Measurements from ENCODE around the gene DTL. TPM values are rescaled to one million over a fixed set of nuclear protein-coding genes. Genes with fewer than 3 reads are reported as not detected.
"Not testable (repeated sequence)": the region's sequence is repeated elsewhere in the genome, so short reads cannot be mapped to it uniquely, and the experiment has no call there.

The DTL gene, protein sequence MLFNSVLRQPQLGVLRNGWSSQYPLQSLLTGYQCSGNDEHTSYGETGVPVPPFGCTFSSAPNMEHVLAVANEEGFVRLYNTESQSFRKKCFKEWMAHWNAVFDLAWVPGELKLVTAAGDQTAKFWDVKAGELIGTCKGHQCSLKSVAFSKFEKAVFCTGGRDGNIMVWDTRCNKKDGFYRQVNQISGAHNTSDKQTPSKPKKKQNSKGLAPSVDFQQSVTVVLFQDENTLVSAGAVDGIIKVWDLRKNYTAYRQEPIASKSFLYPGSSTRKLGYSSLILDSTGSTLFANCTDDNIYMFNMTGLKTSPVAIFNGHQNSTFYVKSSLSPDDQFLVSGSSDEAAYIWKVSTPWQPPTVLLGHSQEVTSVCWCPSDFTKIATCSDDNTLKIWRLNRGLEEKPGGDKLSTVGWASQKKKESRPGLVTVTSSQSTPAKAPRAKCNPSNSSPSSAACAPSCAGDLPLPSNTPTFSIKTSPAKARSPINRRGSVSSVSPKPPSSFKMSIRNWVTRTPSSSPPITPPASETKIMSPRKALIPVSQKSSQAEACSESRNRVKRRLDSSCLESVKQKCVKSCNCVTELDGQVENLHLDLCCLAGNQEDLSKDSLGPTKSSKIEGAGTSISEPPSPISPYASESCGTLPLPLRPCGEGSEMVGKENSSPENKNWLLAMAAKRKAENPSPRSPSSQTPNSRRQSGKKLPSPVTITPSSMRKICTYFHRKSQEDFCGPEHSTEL
- total RNA-seq = 1 to 10 TPM; 2.0 to 9.2 (median 5.1) TPM

DNA sequence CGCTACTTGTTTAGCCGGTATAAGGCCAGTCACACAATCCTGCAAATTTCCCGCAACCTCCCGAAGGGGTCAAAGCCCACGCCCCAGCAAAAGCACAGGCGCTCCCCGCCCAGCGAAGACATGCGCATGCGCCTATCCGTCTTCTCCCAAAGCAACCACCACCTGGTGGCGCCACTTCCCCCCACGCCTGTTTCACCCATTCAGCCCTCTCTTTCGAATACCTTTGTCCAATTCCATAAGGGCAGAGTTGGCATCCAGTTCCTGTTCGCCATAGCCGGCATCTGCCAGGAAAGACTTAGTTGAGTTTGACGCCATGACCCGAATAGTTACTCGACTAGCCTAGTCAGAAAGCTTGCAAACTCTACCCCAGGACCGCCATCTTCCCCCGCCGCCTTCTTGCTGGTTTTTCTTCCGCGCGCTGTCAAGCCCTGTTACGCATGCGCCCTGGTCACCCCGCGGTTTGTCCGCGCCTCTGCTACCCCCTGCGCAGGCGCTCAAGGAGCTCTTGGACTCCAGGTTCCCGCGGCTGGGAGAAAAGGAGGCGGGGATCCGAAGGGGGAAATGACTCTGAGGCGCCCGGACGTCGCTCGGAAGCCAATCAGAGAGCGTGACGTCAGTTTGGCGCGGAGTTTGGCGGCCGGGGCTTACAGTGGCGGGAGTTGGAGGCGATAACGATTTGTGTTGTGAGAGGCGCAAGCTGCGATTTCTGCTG lies at the start of gene DTL, which contains the start of gene INTS7:
TSS of gene DTL (plus strand) at position 626 of the 712 bp plus-strand sequence. CDS start 143 bp downstream, outside the sequence.
TSS of gene INTS7 (minus strand) at position 435 of the 712 bp plus-strand sequence. CDS start at position 315, 120 bp downstream.
- intact Hi-C loops (cut with DNase I) = no loop called here
- Histone ChIP-seq H3K4me1 (peaks cover 5 to 59% (median 26%) of the 10 kb centered on the region in 3 donors), H3K4me3 (peak within 1 kb of the TSS; percentile 52 to 78 (median 72)), H3K9me3 (no peaks in the 10 kb centered on the region), H3K27ac (peak within 1 kb of the TSS; percentile 82 to 97 (median 92)), H3K27me3 (no peaks in the 10 kb centered on the region), H3K36me3 (no peaks in the 10 kb centered on the region)
- WGBS, 2 donors = 0 to 1% methylated on average over 22 to 42 of the region's 53 CpGs
- peak; percentile 94 for DNase-seq
- TF ChIP-seq POLR2A (IDR thresholded peaks at IDR 0.05) = peak in 3 of 4 donors; percentile 16 to 48 (median 24)
- TF ChIP-seq, protein P1, sequence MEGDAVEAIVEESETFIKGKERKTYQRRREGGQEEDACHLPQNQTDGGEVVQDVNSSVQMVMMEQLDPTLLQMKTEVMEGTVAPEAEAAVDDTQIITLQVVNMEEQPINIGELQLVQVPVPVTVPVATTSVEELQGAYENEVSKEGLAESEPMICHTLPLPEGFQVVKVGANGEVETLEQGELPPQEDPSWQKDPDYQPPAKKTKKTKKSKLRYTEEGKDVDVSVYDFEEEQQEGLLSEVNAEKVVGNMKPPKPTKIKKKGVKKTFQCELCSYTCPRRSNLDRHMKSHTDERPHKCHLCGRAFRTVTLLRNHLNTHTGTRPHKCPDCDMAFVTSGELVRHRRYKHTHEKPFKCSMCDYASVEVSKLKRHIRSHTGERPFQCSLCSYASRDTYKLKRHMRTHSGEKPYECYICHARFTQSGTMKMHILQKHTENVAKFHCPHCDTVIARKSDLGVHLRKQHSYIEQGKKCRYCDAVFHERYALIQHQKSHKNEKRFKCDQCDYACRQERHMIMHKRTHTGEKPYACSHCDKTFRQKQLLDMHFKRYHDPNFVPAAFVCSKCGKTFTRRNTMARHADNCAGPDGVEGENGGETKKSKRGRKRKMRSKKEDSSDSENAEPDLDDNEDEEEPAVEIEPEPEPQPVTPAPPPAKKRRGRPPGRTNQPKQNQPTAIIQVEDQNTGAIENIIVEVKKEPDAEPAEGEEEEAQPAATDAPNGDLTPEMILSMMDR (IDR thresholded peaks at IDR 0.05) = peak; percentile 88 to 97 (median 93)

DNA sequence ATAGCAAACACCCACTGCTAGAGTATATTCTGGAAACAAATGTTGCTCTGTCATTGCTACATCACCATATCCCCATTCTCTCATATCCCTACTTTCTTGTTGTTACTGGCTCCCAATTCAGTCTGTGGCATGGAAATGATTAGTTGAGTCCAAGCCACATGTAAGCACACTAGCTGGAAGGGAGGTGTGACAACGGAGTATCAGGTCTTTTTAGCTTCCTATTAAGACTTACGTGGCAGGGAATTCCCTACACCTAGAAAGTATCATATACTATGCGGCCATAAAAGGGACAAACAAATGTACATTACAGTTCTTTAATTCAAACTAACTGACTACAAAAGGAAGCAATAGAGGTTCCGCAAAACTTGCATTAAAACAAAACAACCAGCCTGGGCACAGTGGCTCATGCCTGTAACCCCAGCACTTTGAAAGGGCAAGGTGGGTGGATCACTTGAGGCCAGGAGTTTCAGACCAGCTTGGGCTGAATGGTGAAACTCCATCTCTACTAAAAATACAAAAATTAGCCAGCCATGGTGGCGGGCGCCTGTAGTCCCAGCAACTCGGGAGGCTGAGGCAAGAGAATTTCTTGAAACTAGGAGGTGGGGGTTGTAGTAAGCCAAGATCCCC lies 48.8 kb upstream of the DTL start:
- TF ChIP-seq, protein P1 (IDR thresholded peaks at IDR 0.05) = no peak
- no peak for TF ChIP-seq POLR2A (IDR thresholded peaks at IDR 0.05)
- H3K27me3 ChIP-seq = no peaks in the 10 kb centered on the region

DNA sequence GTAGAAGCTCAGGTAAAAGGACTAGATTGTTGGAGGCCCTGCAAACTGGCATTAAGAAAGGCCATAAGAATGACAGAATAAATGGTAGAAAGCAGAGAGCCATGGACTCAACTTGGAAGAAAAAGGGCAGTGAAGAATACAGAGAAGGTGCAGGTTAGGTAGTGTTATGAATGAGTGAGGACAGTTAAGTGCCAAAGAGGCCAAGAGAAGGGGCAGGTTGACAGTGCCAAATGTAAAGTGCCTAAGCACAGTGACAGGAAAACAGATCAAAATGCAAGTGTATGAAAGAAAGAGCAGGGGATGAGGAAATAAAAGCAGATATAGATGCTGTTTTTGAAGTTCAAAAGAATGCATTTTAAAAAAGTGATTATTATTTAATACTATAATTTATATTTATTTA lies 43.9 kb upstream of the DTL start:
- no peaks in the 10 kb centered on the region for H3K9me3 ChIP-seq
- no peak overlapping the region for H3K27ac ChIP-seq
- no peak for DNase-seq
- H3K27me3 ChIP-seq = no peaks in the 10 kb centered on the region
- no peaks in the 10 kb centered on the region for H3K4me1 ChIP-seq
- intact Hi-C loops (cut with DNase I) = no loop called here
- H3K4me3 ChIP-seq = no peak overlapping the region
- H3K36me3 ChIP-seq = peaks cover 0 to 29% (median 0%) of the 10 kb centered on the region in 3 donors
- TF ChIP-seq, protein P1 (IDR thresholded peaks at IDR 0.05) = no peak
- no peak for TF ChIP-seq POLR2A (IDR thresholded peaks at IDR 0.05)

More for the DNA sequence above, 48.8 kb upstream of the DTL start:
- no peaks in the 10 kb centered on the region for H3K9me3 ChIP-seq
- peaks cover 0 to 44% (median 0%) of the 10 kb centered on the region in 3 donors for H3K36me3 ChIP-seq
- WGBS, 2 donors = 72 to 95% methylated on average over 7 of the region's 7 CpGs
- no peak overlapping the region for H3K4me3 ChIP-seq
- no peak overlapping the region for H3K27ac ChIP-seq
- DNase-seq = no peak
- no peaks in the 10 kb centered on the region for H3K4me1 ChIP-seq
- intact Hi-C loops (cut with DNase I) = no loop called here

DNA sequence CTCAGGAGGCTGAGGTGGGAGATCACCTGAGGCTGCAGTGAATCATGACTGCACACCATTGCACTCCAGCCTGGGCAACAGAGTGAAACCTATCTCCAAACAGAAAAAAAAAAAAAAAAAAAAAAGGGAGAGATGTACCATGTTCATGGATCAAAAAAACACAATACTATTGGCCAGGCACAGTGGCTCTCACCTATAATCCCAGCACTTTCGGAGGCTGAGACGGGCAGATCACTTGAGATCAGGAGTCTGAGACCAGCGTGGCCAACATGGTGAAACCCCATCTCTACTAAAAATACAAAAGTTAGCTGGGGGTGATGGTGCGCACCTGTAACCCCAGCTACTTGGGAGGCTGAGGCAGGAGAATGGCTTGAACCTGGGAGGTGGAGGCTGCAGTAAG lies 38.1 kb upstream of the DTL start:
- H3K27ac ChIP-seq; H3K4me3 ChIP-seq; H3K9me3 ChIP-seq; H3K4me1 ChIP-seq; DNase-seq; H3K27me3 ChIP-seq; intact Hi-C loops (cut with DNase I): not testable (repeated sequence)
- peaks cover 0 to 60% (median 0%) of the 10 kb centered on the region in 3 donors for H3K36me3 ChIP-seq
- WGBS, 2 donors = 94 to 100% methylated on average over 4 of the region's 4 CpGs

DNA sequence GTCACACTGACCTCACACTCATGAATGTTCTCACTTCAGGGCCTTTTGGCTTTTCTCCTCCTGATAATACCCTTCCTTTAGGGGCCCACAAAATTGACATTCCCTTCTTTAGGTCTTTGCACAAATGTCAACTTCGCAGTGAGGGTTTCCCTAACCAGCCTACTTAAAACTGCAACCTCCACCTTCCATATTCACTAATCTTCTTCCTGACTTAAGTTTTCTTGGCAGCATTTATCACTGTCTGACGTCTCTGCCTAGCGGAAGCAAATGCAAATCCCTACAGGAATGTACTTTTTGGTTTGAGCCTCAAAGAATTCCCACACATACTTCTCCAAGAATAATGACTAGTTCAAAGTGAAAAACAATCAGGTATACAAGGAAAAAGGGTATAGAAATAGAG lies 33.0 kb upstream of the DTL start:
- TF ChIP-seq, protein P1 (IDR thresholded peaks at IDR 0.05) = no peak
- TF ChIP-seq POLR2A (IDR thresholded peaks at IDR 0.05) = no peak
- Histone ChIP-seq H3K36me3 (peaks cover 0 to 87% (median 0%) of the 10 kb centered on the region in 3 donors), H3K27me3 (no peaks in the 10 kb centered on the region), H3K4me1 (no peaks in the 10 kb centered on the region), H3K9me3 (no peaks in the 10 kb centered on the region), H3K27ac (no peak overlapping the region), H3K4me3 (no peak overlapping the region)
- intact Hi-C loops (cut with DNase I) = no loop called here
- 86 to 88% methylated on average over 3 of the region's 3 CpGs for WGBS, 2 donors
- DNase-seq = no peak
